Dedifferentiated amniotic fluid mesenchymal stem cell (primary cell): ENCODE data around the gene PGGHG.
"Not testable (repeated sequence)": the region's sequence is repeated elsewhere in the genome, so short reads cannot be mapped to it uniquely, and the experiment has no call there.

Source experiments
- DNase-seq: peaks from one replicate; pipeline ENCODE4 v3.0.0-alpha.2; 2016; ENCODE audit errors: extremely low spot score

The PGGHG gene

DNA sequence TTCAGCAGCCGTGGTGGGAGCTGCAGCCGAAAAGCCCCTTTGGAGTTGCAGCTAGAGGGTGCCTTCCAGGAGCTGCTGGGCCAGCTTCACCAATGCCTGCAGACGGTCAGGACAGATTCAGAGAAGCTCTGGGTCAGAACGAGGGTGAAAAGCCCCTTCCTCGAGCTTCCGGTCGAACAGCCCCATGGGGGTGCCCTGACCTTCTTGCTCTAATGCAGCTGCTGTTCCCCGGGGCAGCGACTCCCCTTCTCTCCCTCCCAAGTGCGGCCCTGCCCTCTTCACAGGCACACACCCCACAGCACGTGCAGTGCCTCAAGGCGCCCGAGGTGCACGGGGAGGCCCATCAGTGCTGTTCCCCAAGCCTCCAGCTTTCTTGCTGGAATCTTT, 41.4 kb downstream of the PGGHG start:
- DNase-seq = no peak

DNA sequence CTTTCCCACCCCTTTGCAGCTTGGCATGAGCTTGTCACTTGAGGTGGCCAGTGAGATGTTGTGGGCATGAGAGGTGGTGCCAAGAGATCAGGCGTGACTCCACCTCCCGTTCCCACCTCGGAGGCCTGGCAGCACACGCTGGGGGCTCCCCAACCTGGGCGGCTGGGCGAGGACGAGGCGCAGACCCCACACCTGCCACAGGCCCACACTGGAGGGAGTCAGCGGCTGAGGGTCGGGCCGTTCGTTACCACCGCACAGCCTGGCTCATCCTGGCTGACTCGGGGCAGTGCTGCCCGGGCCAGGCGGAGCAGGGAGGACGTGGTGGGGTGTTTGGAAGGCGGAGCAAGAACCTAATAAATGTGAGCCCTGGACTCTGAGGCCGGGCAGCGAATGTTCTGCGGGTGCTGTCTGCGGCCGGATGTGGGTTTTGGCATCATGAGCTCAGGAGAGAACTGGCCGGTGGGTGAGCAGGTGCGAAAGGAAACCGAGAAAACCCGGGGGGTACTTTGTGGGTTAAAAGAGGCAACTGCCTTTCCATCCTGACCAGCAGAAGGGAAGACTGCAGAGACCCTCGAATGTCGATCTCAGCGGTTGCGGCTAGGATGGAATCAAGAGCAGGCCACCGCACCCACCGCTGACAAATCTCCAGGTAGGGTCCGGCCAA, 41.9 kb downstream of the PGGHG start:
- no peak for DNase-seq

DNA sequence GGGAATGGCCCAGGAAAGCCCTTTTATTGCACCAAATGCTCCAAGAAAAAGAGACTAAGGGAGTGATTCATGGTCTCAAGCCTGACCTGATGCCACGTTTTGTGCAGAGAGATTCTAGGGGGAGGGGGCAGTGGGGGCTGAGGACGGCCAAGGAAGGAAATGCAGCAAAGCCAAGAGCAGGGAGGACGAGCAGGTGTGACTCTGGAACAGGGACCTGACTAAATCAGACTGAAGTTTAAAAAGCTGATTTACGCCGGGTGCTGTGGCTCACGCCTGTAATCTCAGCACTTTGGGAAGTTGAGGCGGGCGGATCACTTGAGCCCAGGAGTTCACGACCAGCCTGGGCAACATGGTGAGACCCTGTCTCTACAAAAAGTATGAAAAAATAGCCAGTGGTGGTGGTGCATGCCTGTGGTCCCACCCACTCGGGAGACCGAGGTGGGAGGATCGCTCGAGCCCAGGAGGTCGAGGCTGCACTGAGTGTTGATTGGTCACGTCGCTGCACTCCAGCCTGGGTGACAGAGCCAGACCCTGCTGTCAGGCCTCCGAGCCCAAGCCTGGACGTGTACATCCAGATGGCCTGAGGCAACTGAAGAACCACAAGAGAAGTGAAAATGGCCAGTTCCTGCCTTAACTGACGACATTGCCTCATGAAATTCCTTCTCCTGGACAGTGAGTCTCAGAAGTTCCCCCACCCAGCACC, 42.6 kb downstream of the PGGHG start:
- no peak for DNase-seq

DNA sequence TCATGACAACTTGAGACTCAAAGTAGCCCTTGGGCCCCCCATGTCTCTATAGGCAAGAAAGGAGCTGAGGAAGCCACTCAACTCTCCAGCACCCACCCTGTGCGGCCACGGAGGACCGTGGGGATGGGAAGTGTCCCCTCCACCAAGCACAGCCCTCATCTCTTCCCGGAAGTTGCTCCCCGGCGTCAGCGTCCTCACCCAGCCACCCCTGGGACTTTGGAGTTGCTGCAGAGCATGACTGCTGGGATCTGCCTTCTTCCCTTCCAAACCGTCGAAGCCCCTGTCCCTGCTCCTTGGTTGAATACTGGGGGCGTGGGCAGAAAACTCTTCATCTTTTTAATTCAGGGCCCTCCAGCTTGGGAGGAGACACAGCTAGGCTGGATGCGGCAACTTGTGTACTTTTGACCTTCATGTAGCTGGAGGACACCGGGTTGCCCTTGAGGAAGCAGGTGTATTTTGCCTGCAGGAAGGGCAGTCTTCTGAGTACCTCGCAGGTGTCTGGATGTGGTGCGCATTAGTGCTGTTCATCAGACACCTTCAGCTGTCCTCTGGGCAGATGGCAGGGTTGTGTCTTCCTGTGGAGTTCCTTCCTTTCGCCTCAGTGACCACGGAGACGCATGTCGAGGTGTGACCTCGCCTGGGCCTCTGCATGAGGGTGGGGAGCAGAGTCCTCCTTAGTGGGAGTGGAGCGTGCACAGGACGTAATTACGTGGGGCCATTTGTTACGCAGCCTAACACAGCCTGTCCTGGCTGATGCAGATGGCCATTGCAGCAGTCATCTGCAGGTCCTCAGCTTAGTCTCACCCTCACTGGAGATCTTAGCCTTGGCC, 43.9 kb downstream of the PGGHG start:
- no peak for DNase-seq

DNA sequence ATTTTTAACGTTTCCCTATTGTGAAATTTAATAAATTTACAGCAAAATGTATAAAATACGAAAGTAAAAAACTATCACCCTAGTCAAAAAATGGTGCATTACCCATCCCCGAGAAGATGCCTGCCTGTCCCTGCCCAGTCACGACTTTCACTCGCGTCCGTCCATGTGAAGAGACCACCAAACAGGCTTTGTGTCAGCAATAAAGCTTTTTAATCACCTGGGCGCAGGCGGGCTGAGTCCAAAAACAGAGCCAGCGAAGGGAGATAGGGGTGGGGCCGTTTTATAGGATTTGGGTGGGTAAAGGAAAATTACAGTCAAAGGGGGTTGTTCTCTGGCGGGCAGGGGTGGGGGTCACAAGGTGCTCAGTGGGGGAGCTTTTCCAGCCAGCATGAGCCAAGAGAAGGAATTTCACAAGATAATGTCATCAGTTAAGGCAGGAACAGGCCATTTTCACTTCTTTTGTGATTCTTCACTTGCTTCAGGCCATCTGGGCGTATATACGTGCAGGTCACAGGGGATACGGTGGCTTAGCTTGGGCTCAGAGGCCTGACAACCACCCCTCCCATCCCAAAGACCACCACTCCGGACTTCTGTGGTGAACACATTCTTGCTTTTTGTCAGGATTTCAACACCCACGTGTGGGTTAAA, 44.8 kb downstream of the PGGHG start:
- not testable (repeated sequence) for DNase-seq

DNA sequence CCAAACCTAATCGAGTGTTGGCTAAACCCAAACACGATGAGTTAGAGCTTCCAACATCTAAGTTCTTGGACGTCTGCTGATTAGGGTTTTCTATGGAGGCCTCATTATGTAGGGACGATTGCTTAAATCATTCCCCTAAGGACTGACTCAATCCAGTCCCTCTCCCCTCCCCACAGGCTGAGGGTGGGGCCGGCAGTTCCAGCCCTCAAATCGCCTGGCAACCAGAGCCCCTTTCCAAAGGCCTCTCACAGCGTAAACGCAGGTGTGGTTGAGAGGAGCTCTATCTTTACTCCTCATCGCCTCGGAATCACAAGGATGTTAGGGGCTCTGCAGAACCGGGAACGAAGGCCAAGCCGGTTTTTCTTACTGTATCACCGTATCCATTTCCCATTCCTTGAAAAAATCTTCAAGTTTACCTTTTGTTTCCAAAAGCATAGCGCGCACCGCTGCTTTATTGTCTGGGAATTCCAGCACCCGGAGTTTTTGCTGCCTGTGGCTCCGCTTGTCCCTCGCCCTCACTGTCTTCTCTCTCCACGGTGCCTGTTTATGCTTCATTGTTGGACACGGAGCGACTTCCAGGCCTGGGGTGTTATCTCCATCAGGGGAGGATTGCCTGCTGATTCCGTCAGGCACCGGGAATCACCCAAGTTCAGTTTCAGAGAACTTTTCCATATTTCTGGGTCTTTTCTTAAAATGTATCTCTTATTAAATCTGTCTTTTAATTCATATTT, 45.5 kb downstream of the PGGHG start:
- no peak for DNase-seq

DNA sequence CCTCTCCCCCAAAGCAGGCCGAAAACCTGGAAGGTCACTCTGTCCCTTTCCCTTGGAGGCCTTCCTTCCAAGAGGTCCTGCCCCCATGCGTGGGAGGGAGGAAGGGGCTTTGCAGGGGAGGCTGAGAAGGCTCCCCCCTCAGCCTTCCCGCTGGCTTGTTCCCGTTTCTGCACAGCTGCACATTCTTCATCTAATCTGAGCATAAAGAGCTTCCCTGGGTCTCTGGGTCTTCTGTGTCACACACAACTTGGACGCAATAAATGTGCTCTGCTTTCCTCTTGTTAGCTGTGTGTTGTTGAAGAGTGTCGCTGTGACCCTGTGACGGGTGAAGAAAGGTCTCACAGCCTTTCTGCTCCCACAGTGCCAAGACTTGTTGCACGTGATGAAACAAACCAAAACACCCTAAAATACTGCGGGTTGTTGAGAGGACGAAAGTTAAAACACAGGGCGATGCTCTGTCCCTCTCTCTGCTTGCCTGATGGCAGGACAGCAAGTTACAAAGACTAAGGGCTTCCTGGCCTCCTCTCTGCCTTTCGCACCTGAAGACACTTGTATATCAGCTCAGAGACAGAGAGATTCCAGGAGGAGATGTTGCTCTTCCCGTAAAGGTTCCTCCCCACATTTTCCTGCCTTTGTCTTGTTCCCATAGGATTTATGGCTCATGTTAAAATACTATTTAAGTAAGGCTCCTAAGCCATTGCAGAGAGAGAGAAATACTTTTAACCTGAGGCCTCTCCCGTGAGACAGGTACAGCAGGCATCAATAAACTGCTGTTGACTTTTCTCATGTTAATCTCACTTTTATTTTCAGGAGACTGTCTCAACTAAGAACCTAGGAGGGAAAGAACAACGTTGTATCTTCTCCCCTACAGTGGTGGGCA, 47.1 kb downstream of the PGGHG start:
- no peak for DNase-seq

DNA sequence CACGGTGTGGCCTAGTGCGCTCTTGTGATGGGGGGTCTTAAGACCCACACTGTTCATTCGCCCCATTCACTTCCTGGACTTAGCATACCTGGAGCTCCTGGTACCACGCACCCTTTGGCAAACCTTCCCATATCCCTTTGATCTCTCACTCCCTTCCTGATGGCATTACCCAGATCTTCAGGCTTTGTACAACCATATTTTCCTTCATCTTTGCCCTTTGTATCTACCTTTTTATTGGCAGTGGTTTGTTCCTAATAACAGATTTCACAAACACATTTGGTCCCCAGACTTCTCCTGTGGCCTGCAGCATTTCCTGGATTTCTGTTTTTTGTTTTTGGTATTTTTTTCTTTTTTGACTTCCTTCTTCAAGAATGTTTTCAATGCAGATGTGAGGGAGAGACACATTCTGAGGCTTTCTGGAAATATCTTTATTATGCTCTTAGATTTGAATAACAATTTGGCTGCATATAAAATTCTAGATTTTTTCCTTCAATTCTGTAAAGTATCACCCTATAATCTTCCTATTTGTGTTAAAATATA, 47.8 kb downstream of the PGGHG start:
- no peak for DNase-seq

DNA sequence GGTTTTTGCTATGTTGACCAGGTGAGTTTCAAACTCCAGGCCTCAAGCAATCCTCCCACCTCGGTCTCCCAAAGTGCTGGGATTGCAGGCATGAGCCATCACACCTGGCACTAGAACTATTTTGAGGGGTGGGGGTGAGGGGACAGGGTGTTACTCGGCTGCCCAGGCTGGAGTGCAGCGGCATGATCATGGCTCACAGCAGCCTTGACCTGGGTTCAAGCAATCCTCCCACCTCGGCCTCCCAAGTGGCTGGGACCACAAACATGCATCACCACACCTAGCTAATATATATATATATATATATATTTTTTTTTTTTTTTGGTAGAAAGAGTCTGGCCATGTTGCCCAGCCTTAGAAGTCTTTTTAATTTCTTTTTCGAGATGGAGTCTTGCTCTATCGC, 48.8 kb downstream of the PGGHG start:
- DNase-seq = no peak

DNA sequence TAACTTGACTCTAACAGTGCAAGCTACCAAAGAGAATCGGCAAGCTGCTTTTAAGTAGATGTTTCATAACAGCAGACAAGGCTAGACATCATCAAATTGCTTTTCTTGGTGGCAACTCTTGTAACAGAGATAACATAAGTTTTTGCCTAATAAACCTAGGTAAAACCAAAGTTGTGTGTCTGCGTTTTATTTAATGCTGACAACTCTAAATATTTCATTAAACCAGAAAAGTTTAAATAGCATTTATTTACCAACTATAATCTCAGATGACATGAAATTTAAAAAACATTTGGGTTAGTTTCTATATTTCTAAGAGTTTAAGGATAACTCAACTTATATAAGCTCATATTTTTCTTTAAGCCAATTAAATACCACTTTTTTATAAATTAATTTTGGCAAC, 51.0 kb downstream of the PGGHG start:
- DNase-seq = no peak

DNA sequence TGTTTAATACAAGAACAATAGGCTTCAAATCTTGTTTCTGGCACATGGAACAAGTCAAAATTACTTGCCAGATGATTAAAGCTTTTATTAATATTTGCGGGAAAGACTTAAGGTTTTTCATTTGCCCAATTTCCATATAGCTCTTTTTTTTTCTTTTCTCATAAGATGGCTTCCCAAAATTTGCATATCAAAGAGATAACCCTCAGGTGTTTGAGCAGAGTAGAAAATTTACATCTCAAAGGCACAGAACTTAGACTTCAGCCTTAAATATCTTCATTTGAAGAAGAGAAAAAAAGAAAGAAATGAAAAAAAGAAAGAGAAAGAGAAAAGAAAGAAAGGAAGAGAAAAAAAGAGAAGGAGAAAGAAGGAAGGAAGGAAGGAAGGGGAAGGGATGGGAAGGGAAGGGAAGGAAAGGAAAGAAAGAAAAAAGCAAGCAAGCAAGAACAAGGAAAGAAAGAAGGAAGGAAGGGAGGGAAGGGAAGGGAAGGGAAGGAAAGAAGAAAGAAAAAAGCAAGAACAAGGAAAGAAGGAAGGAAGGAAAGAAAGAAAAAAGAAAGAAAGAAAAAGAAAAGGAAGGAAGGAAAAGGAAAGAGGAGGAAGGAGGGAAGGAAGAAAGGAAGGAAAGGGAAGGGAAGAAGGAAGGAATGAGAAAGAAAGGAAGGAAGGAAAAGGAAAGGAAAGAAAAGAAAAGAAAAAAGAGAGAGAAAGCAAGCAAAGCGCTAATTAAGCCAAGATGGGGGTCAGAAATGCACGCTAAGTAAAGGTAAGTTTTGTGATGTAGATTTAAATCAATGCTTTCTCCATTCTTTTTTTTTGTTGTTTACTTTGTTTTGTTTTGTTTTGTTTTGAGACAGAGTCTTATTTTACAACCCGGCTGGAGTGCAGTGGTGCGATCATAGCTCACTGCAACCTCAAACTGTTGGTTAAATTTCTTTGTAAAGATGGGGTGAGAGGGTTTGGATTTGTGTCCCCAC, 51.9 kb downstream of the PGGHG start:
- no peak for DNase-seq

DNA sequence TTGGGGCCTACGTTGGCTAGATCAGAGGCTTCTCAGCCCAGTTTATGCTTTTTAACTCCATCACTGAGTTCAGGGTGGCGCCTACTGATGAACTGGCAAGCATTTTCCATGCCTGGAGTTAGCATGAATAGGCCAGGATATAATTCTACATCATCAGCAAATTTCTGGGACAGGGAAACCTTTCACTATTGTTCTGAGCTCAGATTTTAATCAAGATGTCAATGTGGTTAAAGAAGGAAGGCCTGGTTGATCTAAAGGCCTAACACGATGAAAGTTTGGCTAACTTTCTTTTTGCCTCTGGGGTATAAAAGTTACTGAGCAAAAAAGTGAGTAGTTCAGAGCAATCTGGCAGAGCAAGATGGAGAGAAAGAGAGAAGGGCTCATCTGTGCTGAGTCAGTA, 53.4 kb downstream of the PGGHG start:
- DNase-seq = no peak

DNA sequence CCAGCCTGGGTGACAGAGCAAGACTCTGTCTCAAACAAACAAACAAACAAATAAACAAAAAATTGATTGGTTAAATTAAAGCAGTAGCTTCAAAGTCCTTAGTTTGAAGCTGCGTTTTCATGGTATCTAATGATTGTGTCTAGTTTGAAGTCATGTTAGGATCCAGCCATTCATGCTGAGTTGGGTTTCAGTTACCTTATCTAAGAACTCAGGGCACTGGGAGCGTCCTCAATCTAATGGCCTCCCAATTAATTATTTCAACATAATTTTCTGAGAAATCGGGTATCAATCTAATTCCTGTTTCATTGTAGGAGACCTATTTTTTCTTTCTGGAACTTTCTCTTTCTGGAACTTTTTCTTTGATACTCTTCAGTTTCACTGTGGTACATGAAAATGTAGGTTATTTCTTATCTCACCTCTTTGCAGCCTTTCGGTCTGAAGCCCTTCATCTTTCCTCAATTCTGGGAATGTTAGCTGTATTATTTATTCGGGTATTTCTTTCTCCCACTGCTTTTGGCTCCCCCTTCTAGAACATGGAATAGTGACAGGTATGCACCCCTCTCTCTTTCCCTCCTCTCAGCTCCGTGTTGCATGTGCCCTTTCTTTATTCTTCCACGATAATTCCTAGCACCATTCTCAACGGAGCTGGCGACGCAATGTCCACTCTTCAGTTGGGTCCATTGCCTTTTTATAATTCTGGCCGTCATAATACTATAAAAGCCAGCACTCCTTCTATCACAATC, 56.1 kb downstream of the PGGHG start:
- DNase-seq = no peak
